H9 (cell line): Measurements from ENCODE around the gene TRPM1. TPM values are rescaled to one million over a fixed set of nuclear protein-coding genes. Genes with fewer than 3 reads are reported as not detected.

Experiments used
- DNase-seq: peaks from one replicate; pipeline ENCODE4 v3.0.0-alpha.2; 2017
- H2AFZ ChIP-seq: one replicate; pipeline ENCODE4 v1.6.1; 2013; ENCODE audit warnings: mild to moderate bottlenecking, low read length, control low read depth, moderate library complexity
- H2AK5ac ChIP-seq: 2 replicates; pipeline ENCODE4 v1.6.1; 2013; ENCODE audit warnings: low read length, control low read depth, mixed read lengths; ENCODE audit not compliant: insufficient read length
- H2BK120ac ChIP-seq: one replicate; pipeline ENCODE4 v1.6.1; 2013; ENCODE audit warnings: low read depth, mild to moderate bottlenecking, low read length, control low read depth, inconsistent platforms; ENCODE audit not compliant: poor library complexity, severe bottlenecking
- H2BK12ac ChIP-seq: 2 replicates; pipeline ENCODE4 v1.6.1; 2013; ENCODE audit warnings: low read length, control low read depth, mixed read lengths, low read depth; ENCODE audit not compliant: insufficient read length
- H2BK15ac ChIP-seq: 2 replicates; pipeline ENCODE4 v1.6.1; 2013; ENCODE audit warnings: low read depth, low read length, control low read depth
- H2BK20ac ChIP-seq: one replicate; pipeline ENCODE4 v1.6.1; 2013; ENCODE audit warnings: low read depth, mild to moderate bottlenecking, low read length, control low read depth, inconsistent platforms; ENCODE audit not compliant: poor library complexity, severe bottlenecking
- H2BK5ac ChIP-seq: 2 replicates; pipeline ENCODE4 v1.6.1; 2013; ENCODE audit warnings: low read length, control low read depth, mixed read lengths; ENCODE audit not compliant: insufficient read length
- H3K14ac ChIP-seq: 2 replicates; pipeline ENCODE4 v1.6.1; 2013; ENCODE audit warnings: low read length, control low read depth; ENCODE audit not compliant: insufficient read depth
- H3K18ac ChIP-seq: 2 replicates; pipeline ENCODE4 v1.6.1; 2013; ENCODE audit warnings: low read depth, mild to moderate bottlenecking, mixed read lengths, low read length, control low read depth; ENCODE audit not compliant: insufficient read length
- H3K23ac ChIP-seq: 2 replicates; pipeline ENCODE4 v1.6.1; 2013; ENCODE audit warnings: low read length, control low read depth, mixed read lengths, low read depth; ENCODE audit not compliant: insufficient read length
- H3K23me2 ChIP-seq: 2 replicates; pipeline ENCODE4 v1.6.1; 2013; ENCODE audit warnings: low read depth, mild to moderate bottlenecking, mixed read lengths, low read length, control low read depth; ENCODE audit not compliant: insufficient read length, poor library complexity, severe bottlenecking
- H3K27ac ChIP-seq: 2 replicates; pipeline ENCODE4 v1.5.1; 2013; ENCODE audit warnings: low read length, control low read depth, mixed read lengths, low read depth; ENCODE audit not compliant: insufficient read length
- H3K27me3 ChIP-seq: 2 replicates; pipeline ENCODE4 v1.6.1; 2013; ENCODE audit warnings: low read length, control low read depth, inconsistent platforms; ENCODE audit not compliant: insufficient read depth
- H3K4ac ChIP-seq: 2 replicates; pipeline ENCODE4 v1.6.1; 2013; ENCODE audit warnings: low read depth, mild to moderate bottlenecking, control low read depth, inconsistent platforms, low read length, moderate library complexity
- H3K4me1 ChIP-seq: 2 replicates; pipeline ENCODE4 v1.6.1; 2013; ENCODE audit warnings: low read length, control low read depth, inconsistent platforms; ENCODE audit not compliant: insufficient read depth
- H3K4me2 ChIP-seq: 2 replicates; pipeline ENCODE4 v1.6.1; 2013; ENCODE audit warnings: low read length, control low read depth, mixed read lengths; ENCODE audit not compliant: insufficient read length, insufficient read depth
- H3K56ac ChIP-seq: 2 replicates; pipeline ENCODE4 v1.6.1; 2013; ENCODE audit warnings: low read depth, mild to moderate bottlenecking, mixed read lengths, low read length, control low read depth; ENCODE audit not compliant: insufficient read length
- H3K79me1 ChIP-seq: 2 replicates; pipeline ENCODE4 v1.6.1; 2013; ENCODE audit warnings: low read depth, mild to moderate bottlenecking, moderate library complexity, low read length, control low read depth, inconsistent platforms; ENCODE audit not compliant: insufficient read depth, poor library complexity, severe bottlenecking
- H3K79me2 ChIP-seq: 2 replicates; pipeline ENCODE4 v1.6.1; 2013; ENCODE audit warnings: low read length, control low read depth, inconsistent platforms; ENCODE audit not compliant: insufficient read depth
- H3K9ac ChIP-seq: 2 replicates; pipeline ENCODE4 v1.6.1; 2013; ENCODE audit warnings: low read length, control low read depth, mixed read lengths; ENCODE audit not compliant: insufficient read length; ENCODE audit errors: extremely low read depth
- H3K9me3 ChIP-seq: one replicate; pipeline ENCODE4 v1.6.1; 2013; ENCODE audit warnings: low read depth, low read length, inconsistent platforms; ENCODE audit not compliant: control insufficient read depth
- H3T11ph ChIP-seq: one replicate; pipeline ENCODE4 v1.6.1; 2013; ENCODE audit warnings: mild to moderate bottlenecking, low read length, control low read depth, inconsistent platforms
- H4K20me1 ChIP-seq: one replicate; pipeline ENCODE4 v1.6.1; 2013; ENCODE audit not compliant: control insufficient read depth, insufficient read length, insufficient read depth
- H4K5ac ChIP-seq: 2 replicates; pipeline ENCODE4 v1.6.1; 2013; ENCODE audit warnings: low read depth, mild to moderate bottlenecking, mixed read lengths, low read length, control low read depth; ENCODE audit not compliant: insufficient read length
- H4K8ac ChIP-seq: replicated peaks from 2 replicates; pipeline ENCODE4 v1.6.1; 2013; ENCODE audit warnings: low read length, control low read depth, mixed read lengths, low read depth; ENCODE audit not compliant: insufficient read length
- H4K91ac ChIP-seq: 2 replicates; pipeline ENCODE4 v1.6.1; 2013; ENCODE audit warnings: low read depth, mild to moderate bottlenecking, moderate library complexity, mixed read lengths, low read length, control low read depth; ENCODE audit not compliant: insufficient read length
- H3K27ac Mint-ChIP-seq, 3 experiments: 2 replicates in 2 of 3; 3 replicates in 1 of 3; pipeline ENCODE4 v1.8.0; 2020 to 2021; ENCODE audit warnings: mixed read lengths in 3 of 3, mild to moderate bottlenecking in 1 of 3, moderate library complexity in 1 of 3
- H3K27me3 Mint-ChIP-seq: 2 replicates; pipeline ENCODE4 v1.8.0; 2021; ENCODE audit warnings: low read depth, mild to moderate bottlenecking, moderate library complexity, mixed read lengths
- H3K36me3 Mint-ChIP-seq, 3 experiments: 2 replicates in 2 of 3; 3 replicates in 1 of 3; pipeline ENCODE4 v1.8.0; 2020 to 2021; ENCODE audit warnings: low read depth in 3 of 3, mixed read lengths in 3 of 3; ENCODE audit not compliant: insufficient read depth in 1 of 3
- H3K4me1 Mint-ChIP-seq, 2 experiments: 2 replicates each; pipeline ENCODE4 v1.8.0; 2020; ENCODE audit warnings: mixed read lengths in 2 of 2
- H3K4me3 Mint-ChIP-seq, 2 experiments: 2 replicates in 1 of 2; 3 replicates in 1 of 2; pipeline ENCODE4 v1.8.0; 2020 to 2021; ENCODE audit warnings: mild to moderate bottlenecking in 2 of 2, mixed read lengths in 2 of 2, moderate library complexity in 1 of 2
- H3K9me3 Mint-ChIP-seq, 2 experiments: 2 replicates in 1 of 2; 3 replicates in 1 of 2; pipeline ENCODE4 v1.8.0; 2020; ENCODE audit warnings: mild to moderate bottlenecking in 2 of 2, mixed read lengths in 2 of 2, moderate library complexity in 1 of 2
- WGBS: extraction: QIAGEN DNeasy Blood & Tissue Kit; methylation state at CpG from one replicate; pipeline ENCODE4 v1.1.7; 2013; ENCODE audit warnings: missing lambda C conversion rate, low lambda C conversion rate, mixed read lengths; ENCODE audit not compliant: insufficient read length; ENCODE audit errors: extremely low coverage; 5-methylcytosine and 5-hydroxymethylcytosine counted together
- total RNA-seq: library from RNA; stranded (reverse); gene quantifications from 2 replicates; pipeline ENCODE4 v1.2.1, GENCODE V29; 2021
- TF ChIP-seq, protein P1 (sequence below): fragments of 200-600 bp; sonication (generic); conservative IDR thresholded peaks from 3 replicates; pipeline ENCODE4 v1.8.0; 2021; ENCODE audit warnings: antibody characterized with exemption, mild to moderate bottlenecking

Gene TRPM1
- total RNA-seq, 1 experiment from 2014 or later, result not detected

DNA sequence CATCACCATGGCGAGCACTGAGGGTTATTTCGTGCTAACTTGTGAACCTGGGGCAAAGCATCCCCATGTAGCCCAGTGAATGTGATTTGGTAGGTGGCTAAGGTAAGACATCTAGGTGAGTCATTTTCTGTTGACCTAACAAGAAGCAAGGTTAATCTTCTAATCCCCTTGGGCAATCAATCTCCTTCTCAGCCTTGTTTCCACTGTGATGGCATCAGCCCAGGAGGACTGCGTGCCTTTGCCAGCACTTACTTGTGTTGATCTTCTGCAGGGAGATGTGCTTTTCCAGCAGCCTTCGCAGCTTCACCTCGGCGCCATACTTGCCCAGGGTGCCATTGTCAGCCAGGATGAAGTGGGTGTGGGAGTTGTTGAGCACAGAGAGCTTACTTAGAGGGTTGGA is 35.7 kb downstream of the TRPM1 start:
- Mint-ChIP-seq H3K36me3 (no peaks in the 10 kb centered on the region), H3K4me1 (peaks cover 16 to 19% of the 10 kb centered on the region in 2 experiments), H3K27ac (no peak overlapping the region), H3K9me3 (no peaks in the 10 kb centered on the region), H3K27me3 (peaks cover 3% of the 10 kb centered on the region; the same call in 1 of the 2 replicates), H3K4me3 (no peak overlapping the region)
- Histone ChIP-seq H3K4me2 (no peak overlapping the region), H2AK5ac (no peak overlapping the region), H3K79me2 (no peaks in the 10 kb centered on the region), H3K27ac (no peak overlapping the region), H2BK5ac (no peak overlapping the region), H3K9me3 (no peaks in the 10 kb centered on the region), H3T11ph (no peak overlapping the region), H3K79me1 (no peaks in the 10 kb centered on the region), H4K8ac (no peak overlapping the region), H2AFZ (no peak overlapping the region), H3K23me2 (no peaks in the 10 kb centered on the region), H4K5ac (no peak overlapping the region), H4K91ac (no peak overlapping the region), H4K20me1 (no peaks in the 10 kb centered on the region), H3K56ac (no peak overlapping the region), H2BK15ac (no peak overlapping the region), H3K9ac (no peak overlapping the region), H3K18ac (no peak overlapping the region), H3K23ac (no peak overlapping the region), H2BK20ac (no peak overlapping the region), H2BK120ac (no peak overlapping the region), H3K4me1 (peaks cover 3% of the 10 kb centered on the region; the same call in 1 of the 2 replicates), H3K4ac (no peak overlapping the region), H2BK12ac (no peak overlapping the region), H3K14ac (no peak overlapping the region), H3K27me3 (no peaks in the 10 kb centered on the region)
- DNase-seq, result no peak
- no CpG with 5 or more reads among the region's 6 CpGs for WGBS
- TF ChIP-seq, protein P1, sequence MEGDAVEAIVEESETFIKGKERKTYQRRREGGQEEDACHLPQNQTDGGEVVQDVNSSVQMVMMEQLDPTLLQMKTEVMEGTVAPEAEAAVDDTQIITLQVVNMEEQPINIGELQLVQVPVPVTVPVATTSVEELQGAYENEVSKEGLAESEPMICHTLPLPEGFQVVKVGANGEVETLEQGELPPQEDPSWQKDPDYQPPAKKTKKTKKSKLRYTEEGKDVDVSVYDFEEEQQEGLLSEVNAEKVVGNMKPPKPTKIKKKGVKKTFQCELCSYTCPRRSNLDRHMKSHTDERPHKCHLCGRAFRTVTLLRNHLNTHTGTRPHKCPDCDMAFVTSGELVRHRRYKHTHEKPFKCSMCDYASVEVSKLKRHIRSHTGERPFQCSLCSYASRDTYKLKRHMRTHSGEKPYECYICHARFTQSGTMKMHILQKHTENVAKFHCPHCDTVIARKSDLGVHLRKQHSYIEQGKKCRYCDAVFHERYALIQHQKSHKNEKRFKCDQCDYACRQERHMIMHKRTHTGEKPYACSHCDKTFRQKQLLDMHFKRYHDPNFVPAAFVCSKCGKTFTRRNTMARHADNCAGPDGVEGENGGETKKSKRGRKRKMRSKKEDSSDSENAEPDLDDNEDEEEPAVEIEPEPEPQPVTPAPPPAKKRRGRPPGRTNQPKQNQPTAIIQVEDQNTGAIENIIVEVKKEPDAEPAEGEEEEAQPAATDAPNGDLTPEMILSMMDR, result no peak
